Measurements from ENCODE around the gene NAT10.

GRCh38 chr11:34074391-34074790, 31.0 kb upstream of the NAT10 start:
- TF ChIP-seq POLR2AphosphoS5 (IDR thresholded peaks at IDR 0.05; ENCODE audit: low read depth, low read length) (no peak), POLR2A (IDR thresholded peaks at IDR 0.05; ENCODE audit: low read depth, low read length) (no peak)

All from GM12892 (cell line).